Liver (tissue), 9 donors: ENCODE measurements around the gene SEMA7A. TPM values are rescaled to one million over a fixed set of nuclear protein-coding genes. Genes with fewer than 3 reads are reported as not detected.

ENCODE experiments used
- DNase-seq: peaks from one replicate; pipeline ENCODE4 v3.0.0-alpha.2; 2017; ENCODE audit warnings: low spot score
- H3K27ac ChIP-seq, 2 donors: one replicate each; pipeline ENCODE4 v1.7.0; 2013; ENCODE audit warnings: inconsistent platforms in 2 of 2, low read length in 2 of 2, control low read depth in 1 of 2, low read depth in 1 of 2, mild to moderate bottlenecking in 1 of 2
- H3K27me3 ChIP-seq, 4 donors: one replicate each; pipeline versions ENCODE4 v1.6.1 to v1.7.0; 2013; ENCODE audit warnings: low read length in 3 of 4, inconsistent platforms in 1 of 4, mild to moderate bottlenecking in 1 of 4, moderate library complexity in 1 of 4; ENCODE audit not compliant: control insufficient read depth in 4 of 4, insufficient read depth in 4 of 4
- H3K36me3 ChIP-seq, 4 donors: one replicate each; pipeline versions ENCODE4 v1.6.1 to v1.7.0; 2013; ENCODE audit warnings: low read length in 3 of 4, mild to moderate bottlenecking in 3 of 4, low read depth in 1 of 4, moderate library complexity in 1 of 4; ENCODE audit not compliant: control insufficient read depth in 4 of 4, insufficient read depth in 3 of 4
- H3K4me1 ChIP-seq, 4 donors: one replicate each; pipeline versions ENCODE4 v1.6.1 to v1.7.0; 2013; ENCODE audit warnings: low read length in 3 of 4, mild to moderate bottlenecking in 3 of 4, moderate library complexity in 1 of 4; ENCODE audit not compliant: control insufficient read depth in 4 of 4, insufficient read depth in 4 of 4
- H3K4me3 ChIP-seq, 3 donors: one replicate each; pipeline versions ENCODE4 v1.6.1 to v1.7.0; 2013; ENCODE audit warnings: low read length in 3 of 3, control low read depth in 1 of 3, low read depth in 1 of 3, mild to moderate bottlenecking in 1 of 3
- H3K9ac ChIP-seq, 2 donors: one replicate each; pipeline ENCODE4 v1.7.0; 2013; ENCODE audit warnings: low read length in 2 of 2, mild to moderate bottlenecking in 2 of 2, moderate library complexity in 2 of 2, control low read depth in 1 of 2, low read depth in 1 of 2
- H3K9me3 ChIP-seq, 4 donors: one replicate each; pipeline versions ENCODE4 v1.6.1 to v1.7.0; 2013; ENCODE audit warnings: low read length in 3 of 4; ENCODE audit not compliant: control insufficient read depth in 4 of 4
- EGR1 ChIP-seq, 2 donors: IDR thresholded peaks; 2 replicates each; pipeline ENCODE4 v1.6.1; 2016 to 2018; ENCODE audit warnings: antibody characterized with exemption in 2 of 2, low read depth in 2 of 2
- FOXA1 ChIP-seq: IDR thresholded peaks from 2 replicates; pipeline ENCODE4 v1.6.1; 2016; ENCODE audit warnings: antibody characterized with exemption
- FOXA2 ChIP-seq: IDR thresholded peaks from 2 replicates; pipeline ENCODE4 v1.6.1; 2016; ENCODE audit warnings: antibody characterized with exemption
- GABPA ChIP-seq, 2 donors: IDR thresholded peaks in 1 of 2; conservative IDR thresholded peaks in 1 of 2; 2 replicates each; pipeline ENCODE4 v1.6.1; 2016; ENCODE audit warnings: antibody characterized with exemption in 2 of 2, mild to moderate bottlenecking in 1 of 2, moderate library complexity in 1 of 2
- HNF4A ChIP-seq, 2 donors: conservative IDR thresholded peaks; 2 replicates each; pipeline ENCODE4 v1.6.1; 2016; ENCODE audit warnings: antibody characterized with exemption in 2 of 2, mild to moderate bottlenecking in 2 of 2
- HNF4G ChIP-seq: IDR thresholded peaks from 2 replicates; pipeline ENCODE4 v1.6.1; 2016; ENCODE audit warnings: antibody characterized with exemption
- JUND ChIP-seq, 2 donors: IDR thresholded peaks; 2 replicates each; pipeline ENCODE4 v1.6.1; 2016; ENCODE audit warnings: antibody characterized with exemption in 2 of 2
- NR2F2 ChIP-seq: IDR thresholded peaks from 2 replicates; pipeline ENCODE4 v1.6.1; 2016; ENCODE audit warnings: antibody characterized with exemption
- RAD21 ChIP-seq, 2 donors: IDR thresholded peaks; 2 replicates each; pipeline ENCODE4 v1.6.1; 2016; ENCODE audit warnings: antibody characterized with exemption in 2 of 2, mild to moderate bottlenecking in 2 of 2
- RXRA ChIP-seq, 2 donors: IDR thresholded peaks; 2 replicates each; pipeline ENCODE4 v1.6.1; 2017 to 2018; ENCODE audit warnings: antibody characterized with exemption in 2 of 2, mild to moderate bottlenecking in 1 of 2
- SP1 ChIP-seq: IDR thresholded peaks from 2 replicates; pipeline ENCODE4 v1.6.1; 2018; ENCODE audit warnings: antibody characterized with exemption, mild to moderate bottlenecking
- TAF1 ChIP-seq: conservative IDR thresholded peaks from 2 replicates; pipeline ENCODE4 v1.6.1; 2016; ENCODE audit warnings: antibody characterized with exemption, mild to moderate bottlenecking
- WGBS: extraction: QIAGEN DNeasy Blood & Tissue Kit; methylation state at CpG from one replicate; pipeline ENCODE4 v1.1.7; 2013; 5-methylcytosine and 5-hydroxymethylcytosine counted together
- polyA plus RNA-seq, 2 donors: library from polyadenylated mRNA; stranded (reverse) in 1 of 2; unstranded in 1 of 2; fragments of 200-250 nt in 1 of 2; fragments of >200 nt in 1 of 2; fragmentation: Nextera tagmentation in 1 of 2; extraction: Ambion mirVana in 1 of 2; gene quantifications; one replicate each; pipeline versions ENCODE4 v1.2.1 to v1.2.3, GENCODE V29; 2013 to 2015
- total RNA-seq, 2 donors: library from RNA; depleted of rRNA; stranded (reverse); fragments of >200 nt; gene quantifications; one replicate each; pipeline ENCODE4 v1.2.3, GENCODE V29; 2014
- TF ChIP-seq, protein P1 (sequence below): IDR thresholded peaks from 2 replicates; pipeline ENCODE4 v1.6.1; 2016; ENCODE audit warnings: antibody characterized with exemption
- TF ChIP-seq, protein P2 (sequence below): IDR thresholded peaks from 2 replicates; pipeline ENCODE4 v1.6.1; 2016; ENCODE audit warnings: antibody characterized with exemption
- TF ChIP-seq, protein P3 (sequence below): IDR thresholded peaks from 2 replicates; pipeline ENCODE4 v1.6.1; 2016; ENCODE audit warnings: antibody characterized with exemption, mild to moderate bottlenecking
- TF ChIP-seq, protein P4 (sequence below): fragments of 150-350 bp; IDR thresholded peaks from 2 replicates; pipeline ENCODE4 v1.5.1; 2017; ENCODE audit warnings: improper control_type of control experiment, low read depth, low read length; ENCODE audit not compliant: missing input control
- donor health status: healthy.
- donor health status: healthy.
- donor health status: healthy.
- donor health status: healthy.
- donor health status: healthy.

SEMA7A gene
- total and polyA plus RNA-seq, 4 donors, result 0.14 to 18.1 (median 1.4) TPM

DNA sequence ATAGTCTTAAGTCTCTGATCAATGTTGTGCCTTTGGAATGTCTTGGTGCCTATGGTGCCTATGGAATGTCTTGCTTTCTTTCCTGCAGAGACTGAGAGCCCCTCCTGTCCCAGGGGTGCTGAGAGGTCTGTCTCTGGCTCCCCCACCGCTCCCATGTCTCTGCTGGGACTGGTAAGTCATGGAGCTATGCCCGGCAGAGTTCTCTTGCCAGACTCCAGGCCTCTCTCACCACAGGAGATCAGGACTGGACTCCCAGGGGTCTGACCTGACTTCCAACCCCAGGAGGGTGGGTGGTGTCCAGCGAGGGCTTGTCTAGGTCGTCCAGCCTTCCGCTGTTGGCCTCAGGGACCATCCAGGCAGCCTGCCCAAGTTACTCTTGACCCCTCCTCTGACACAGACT is 52.3 kb downstream of the SEMA7A start:
- Histone ChIP-seq H3K27me3 (no peaks in the 10 kb centered on the region), H3K9ac (no peak overlapping the region), H3K9me3 (no peaks in the 10 kb centered on the region), H3K4me3 (no peak overlapping the region), H3K4me1 (no peaks in the 10 kb centered on the region), H3K27ac (no peak overlapping the region), H3K36me3 (no peaks in the 10 kb centered on the region)
- no peak for DNase-seq
- 87% methylated on average over 5 of the region's 5 CpGs for WGBS
- TF ChIP-seq FOXA1 (no peak), TAF1 (no peak), GABPA (IDR thresholded peaks at IDR 0.05 in 1 of 2, conservative IDR thresholded peaks at IDR 0.05 in 1 of 2) (no peak), RXRA (IDR thresholded peaks at IDR 0.05) (no peak), FOXA2 (no peak)
- TF ChIP-seq, protein P1, sequence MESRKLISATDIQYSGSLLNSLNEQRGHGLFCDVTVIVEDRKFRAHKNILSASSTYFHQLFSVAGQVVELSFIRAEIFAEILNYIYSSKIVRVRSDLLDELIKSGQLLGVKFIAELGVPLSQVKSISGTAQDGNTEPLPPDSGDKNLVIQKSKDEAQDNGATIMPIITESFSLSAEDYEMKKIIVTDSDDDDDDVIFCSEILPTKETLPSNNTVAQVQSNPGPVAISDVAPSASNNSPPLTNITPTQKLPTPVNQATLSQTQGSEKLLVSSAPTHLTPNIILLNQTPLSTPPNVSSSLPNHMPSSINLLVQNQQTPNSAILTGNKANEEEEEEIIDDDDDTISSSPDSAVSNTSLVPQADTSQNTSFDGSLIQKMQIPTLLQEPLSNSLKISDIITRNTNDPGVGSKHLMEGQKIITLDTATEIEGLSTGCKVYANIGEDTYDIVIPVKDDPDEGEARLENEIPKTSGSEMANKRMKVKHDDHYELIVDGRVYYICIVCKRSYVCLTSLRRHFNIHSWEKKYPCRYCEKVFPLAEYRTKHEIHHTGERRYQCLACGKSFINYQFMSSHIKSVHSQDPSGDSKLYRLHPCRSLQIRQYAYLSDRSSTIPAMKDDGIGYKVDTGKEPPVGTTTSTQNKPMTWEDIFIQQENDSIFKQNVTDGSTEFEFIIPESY, result no peak

DNA sequence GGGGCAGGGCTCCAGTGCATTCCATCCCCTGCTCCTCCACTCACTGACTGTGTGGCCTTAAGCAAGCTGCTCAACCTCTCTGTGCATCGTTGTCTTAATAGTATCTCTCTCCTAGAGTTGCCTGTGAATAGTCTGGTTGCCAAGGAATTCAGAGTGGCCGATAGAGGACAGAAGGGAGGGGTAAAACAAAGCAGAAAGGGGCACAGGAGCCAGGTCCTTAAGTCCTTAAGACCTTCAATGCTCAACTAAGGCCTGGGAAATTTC is 52.6 kb downstream of the SEMA7A start:
- no peak for DNase-seq
- WGBS, result 76% methylated on average over 2 of the region's 2 CpGs
- Histone ChIP-seq H3K9me3 (no peaks in the 10 kb centered on the region), H3K27me3 (no peaks in the 10 kb centered on the region), H3K4me3 (no peak overlapping the region), H3K27ac (no peak overlapping the region), H3K9ac (no peak overlapping the region), H3K4me1 (no peaks in the 10 kb centered on the region), H3K36me3 (no peaks in the 10 kb centered on the region)
- no peak for TF ChIP-seq FOXA1
- TF ChIP-seq, protein P2, sequence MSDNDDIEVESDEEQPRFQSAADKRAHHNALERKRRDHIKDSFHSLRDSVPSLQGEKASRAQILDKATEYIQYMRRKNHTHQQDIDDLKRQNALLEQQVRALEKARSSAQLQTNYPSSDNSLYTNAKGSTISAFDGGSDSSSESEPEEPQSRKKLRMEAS, result no peak
- TF ChIP-seq GABPA (IDR thresholded peaks at IDR 0.05 in 1 of 2, conservative IDR thresholded peaks at IDR 0.05 in 1 of 2), result no peak
- no peak for TF ChIP-seq HNF4A (conservative IDR thresholded peaks at IDR 0.05)
- no peak for TF ChIP-seq TAF1
- TF ChIP-seq HNF4G, result no peak
- no peak for TF ChIP-seq FOXA2

GRCh38 chr15:74380361-74381189 is 53.2 kb downstream of the SEMA7A start:
- Histone ChIP-seq H3K9ac (no peak overlapping the region), H3K27me3 (no peaks in the 10 kb centered on the region), H3K4me1 (no peaks in the 10 kb centered on the region), H3K9me3 (no peaks in the 10 kb centered on the region), H3K27ac (no peak overlapping the region), H3K4me3 (no peak overlapping the region), H3K36me3 (no peaks in the 10 kb centered on the region)
- DNase-seq, result no peak
- WGBS, result 77% methylated on average over 12 of the region's 12 CpGs
- TF ChIP-seq GABPA (IDR thresholded peaks at IDR 0.05 in 1 of 2, conservative IDR thresholded peaks at IDR 0.05 in 1 of 2), result no peak
- no peak for TF ChIP-seq NR2F2
- TF ChIP-seq HNF4A (conservative IDR thresholded peaks at IDR 0.05), result no peak
- TF ChIP-seq JUND (IDR thresholded peaks at IDR 0.05), result no peak
- TF ChIP-seq FOXA2, result no peak
- TF ChIP-seq RAD21 (IDR thresholded peaks at IDR 0.05), result no peak
- no peak for TF ChIP-seq SP1
- TF ChIP-seq EGR1 (IDR thresholded peaks at IDR 0.05; ENCODE audit: low read depth in 2 of 2), result no peak
- TF ChIP-seq, protein P2, result no peak
- no peak for TF ChIP-seq HNF4G
- TF ChIP-seq, protein P3, sequence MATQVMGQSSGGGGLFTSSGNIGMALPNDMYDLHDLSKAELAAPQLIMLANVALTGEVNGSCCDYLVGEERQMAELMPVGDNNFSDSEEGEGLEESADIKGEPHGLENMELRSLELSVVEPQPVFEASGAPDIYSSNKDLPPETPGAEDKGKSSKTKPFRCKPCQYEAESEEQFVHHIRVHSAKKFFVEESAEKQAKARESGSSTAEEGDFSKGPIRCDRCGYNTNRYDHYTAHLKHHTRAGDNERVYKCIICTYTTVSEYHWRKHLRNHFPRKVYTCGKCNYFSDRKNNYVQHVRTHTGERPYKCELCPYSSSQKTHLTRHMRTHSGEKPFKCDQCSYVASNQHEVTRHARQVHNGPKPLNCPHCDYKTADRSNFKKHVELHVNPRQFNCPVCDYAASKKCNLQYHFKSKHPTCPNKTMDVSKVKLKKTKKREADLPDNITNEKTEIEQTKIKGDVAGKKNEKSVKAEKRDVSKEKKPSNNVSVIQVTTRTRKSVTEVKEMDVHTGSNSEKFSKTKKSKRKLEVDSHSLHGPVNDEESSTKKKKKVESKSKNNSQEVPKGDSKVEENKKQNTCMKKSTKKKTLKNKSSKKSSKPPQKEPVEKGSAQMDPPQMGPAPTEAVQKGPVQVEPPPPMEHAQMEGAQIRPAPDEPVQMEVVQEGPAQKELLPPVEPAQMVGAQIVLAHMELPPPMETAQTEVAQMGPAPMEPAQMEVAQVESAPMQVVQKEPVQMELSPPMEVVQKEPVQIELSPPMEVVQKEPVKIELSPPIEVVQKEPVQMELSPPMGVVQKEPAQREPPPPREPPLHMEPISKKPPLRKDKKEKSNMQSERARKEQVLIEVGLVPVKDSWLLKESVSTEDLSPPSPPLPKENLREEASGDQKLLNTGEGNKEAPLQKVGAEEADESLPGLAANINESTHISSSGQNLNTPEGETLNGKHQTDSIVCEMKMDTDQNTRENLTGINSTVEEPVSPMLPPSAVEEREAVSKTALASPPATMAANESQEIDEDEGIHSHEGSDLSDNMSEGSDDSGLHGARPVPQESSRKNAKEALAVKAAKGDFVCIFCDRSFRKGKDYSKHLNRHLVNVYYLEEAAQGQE, result no peak
- TF ChIP-seq TAF1, result no peak
- TF ChIP-seq, protein P4, sequence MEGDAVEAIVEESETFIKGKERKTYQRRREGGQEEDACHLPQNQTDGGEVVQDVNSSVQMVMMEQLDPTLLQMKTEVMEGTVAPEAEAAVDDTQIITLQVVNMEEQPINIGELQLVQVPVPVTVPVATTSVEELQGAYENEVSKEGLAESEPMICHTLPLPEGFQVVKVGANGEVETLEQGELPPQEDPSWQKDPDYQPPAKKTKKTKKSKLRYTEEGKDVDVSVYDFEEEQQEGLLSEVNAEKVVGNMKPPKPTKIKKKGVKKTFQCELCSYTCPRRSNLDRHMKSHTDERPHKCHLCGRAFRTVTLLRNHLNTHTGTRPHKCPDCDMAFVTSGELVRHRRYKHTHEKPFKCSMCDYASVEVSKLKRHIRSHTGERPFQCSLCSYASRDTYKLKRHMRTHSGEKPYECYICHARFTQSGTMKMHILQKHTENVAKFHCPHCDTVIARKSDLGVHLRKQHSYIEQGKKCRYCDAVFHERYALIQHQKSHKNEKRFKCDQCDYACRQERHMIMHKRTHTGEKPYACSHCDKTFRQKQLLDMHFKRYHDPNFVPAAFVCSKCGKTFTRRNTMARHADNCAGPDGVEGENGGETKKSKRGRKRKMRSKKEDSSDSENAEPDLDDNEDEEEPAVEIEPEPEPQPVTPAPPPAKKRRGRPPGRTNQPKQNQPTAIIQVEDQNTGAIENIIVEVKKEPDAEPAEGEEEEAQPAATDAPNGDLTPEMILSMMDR, result no peak
